DND-41 (cell line): ENCODE results near the gene ABCC12.

Source experiments
- EZH2 ChIP-seq: IDR thresholded peaks from 3 replicates; pipeline ENCODE4 v1.6.1; 2012; ENCODE audit warnings: borderline replicate concordance, low read depth, mild to moderate bottlenecking, moderate library complexity, low read length, inconsistent platforms; ENCODE audit not compliant: severe bottlenecking
- TF ChIP-seq, protein P1 (sequence below): IDR thresholded peaks from 2 replicates; pipeline ENCODE4 v1.5.1; 2012; ENCODE audit warnings: borderline replicate concordance, low read length, moderate library complexity, mild to moderate bottlenecking; ENCODE audit not compliant: poor library complexity, severe bottlenecking; ENCODE audit errors: extremely low read depth

DNA sequence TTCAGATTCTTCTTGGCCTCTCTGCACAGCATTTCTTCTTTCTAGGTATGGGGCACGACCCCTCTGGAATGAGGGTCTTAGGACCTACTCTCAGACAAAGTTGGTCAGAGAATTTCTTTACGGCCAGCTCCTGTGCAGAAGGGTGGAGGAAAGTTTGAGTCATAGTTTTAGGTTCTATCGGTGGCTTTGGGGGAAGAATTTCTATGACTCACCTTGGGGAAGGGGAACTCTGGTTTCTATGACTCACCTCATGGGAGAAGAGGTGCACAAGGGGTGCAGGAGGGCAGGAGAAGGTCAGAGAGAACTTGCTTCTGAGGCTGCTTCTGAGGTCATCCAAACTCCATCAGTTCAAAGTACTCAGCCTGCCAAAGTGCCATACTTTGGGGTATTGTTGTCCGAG, 2.5 kb upstream of the ABCC12 start:
- TF ChIP-seq, protein P1, sequence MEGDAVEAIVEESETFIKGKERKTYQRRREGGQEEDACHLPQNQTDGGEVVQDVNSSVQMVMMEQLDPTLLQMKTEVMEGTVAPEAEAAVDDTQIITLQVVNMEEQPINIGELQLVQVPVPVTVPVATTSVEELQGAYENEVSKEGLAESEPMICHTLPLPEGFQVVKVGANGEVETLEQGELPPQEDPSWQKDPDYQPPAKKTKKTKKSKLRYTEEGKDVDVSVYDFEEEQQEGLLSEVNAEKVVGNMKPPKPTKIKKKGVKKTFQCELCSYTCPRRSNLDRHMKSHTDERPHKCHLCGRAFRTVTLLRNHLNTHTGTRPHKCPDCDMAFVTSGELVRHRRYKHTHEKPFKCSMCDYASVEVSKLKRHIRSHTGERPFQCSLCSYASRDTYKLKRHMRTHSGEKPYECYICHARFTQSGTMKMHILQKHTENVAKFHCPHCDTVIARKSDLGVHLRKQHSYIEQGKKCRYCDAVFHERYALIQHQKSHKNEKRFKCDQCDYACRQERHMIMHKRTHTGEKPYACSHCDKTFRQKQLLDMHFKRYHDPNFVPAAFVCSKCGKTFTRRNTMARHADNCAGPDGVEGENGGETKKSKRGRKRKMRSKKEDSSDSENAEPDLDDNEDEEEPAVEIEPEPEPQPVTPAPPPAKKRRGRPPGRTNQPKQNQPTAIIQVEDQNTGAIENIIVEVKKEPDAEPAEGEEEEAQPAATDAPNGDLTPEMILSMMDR = no peak
- no peak for TF ChIP-seq EZH2
